Ishikawa (cell line): ENCODE measurements around the gene L3MBTL1.
A peak's percentile ranks its signal among the peaks of the same experiment; 100 is the strongest.

Source experiments
- CEBPB ChIP-seq: IDR thresholded peaks from 2 replicates; pipeline ENCODE4 v1.6.1; 2012
- CREB1 ChIP-seq: IDR thresholded peaks from 2 replicates; pipeline ENCODE4 v1.6.1; 2012; ENCODE audit warnings: low read depth
- EGR1 ChIP-seq: IDR thresholded peaks from 2 replicates; pipeline ENCODE4 v1.6.1; 2012
- EP300 ChIP-seq: IDR thresholded peaks from 2 replicates; pipeline ENCODE4 v1.6.1; 2012; ENCODE audit warnings: borderline replicate concordance
- FOXM1 ChIP-seq: IDR thresholded peaks from 2 replicates; pipeline ENCODE4 v1.6.1; 2012; ENCODE audit warnings: low read depth, borderline replicate concordance
- MAX ChIP-seq: IDR thresholded peaks from 2 replicates; pipeline ENCODE4 v1.6.1; 2012
- NFIC ChIP-seq: IDR thresholded peaks from 2 replicates; pipeline ENCODE4 v1.6.1; 2012
- RAD21 ChIP-seq: IDR thresholded peaks from 2 replicates; pipeline ENCODE4 v1.6.1; 2012; ENCODE audit warnings: low read depth
- TAF1 ChIP-seq: IDR thresholded peaks from 2 replicates; pipeline ENCODE4 v1.6.1; 2012; ENCODE audit warnings: low read depth, mild to moderate bottlenecking
- TCF12 ChIP-seq: IDR thresholded peaks from 2 replicates; pipeline ENCODE4 v1.6.1; 2012; ENCODE audit warnings: low read depth
- TEAD4 ChIP-seq: IDR thresholded peaks from 2 replicates; pipeline ENCODE4 v1.6.1; 2012
- USF1 ChIP-seq: IDR thresholded peaks from 2 replicates; pipeline ENCODE4 v1.6.1; 2012
- YY1 ChIP-seq: IDR thresholded peaks from 2 replicates; pipeline ENCODE4 v1.6.1; 2012; ENCODE audit warnings: low read depth
- ZBTB7A ChIP-seq: IDR thresholded peaks from 2 replicates; pipeline ENCODE4 v1.6.1; 2012; ENCODE audit warnings: low read depth
- TF ChIP-seq, protein P1 (sequence below): IDR thresholded peaks from 2 replicates; pipeline ENCODE4 v1.6.1; 2012; ENCODE audit warnings: low read depth, mild to moderate bottlenecking

The L3MBTL1 gene

GRCh38 chr20:43583133-43583864 lies 75.8 kb downstream of the L3MBTL1 start:
- TF ChIP-seq NFIC (no peak), USF1 (no peak), EGR1 (no peak), TAF1 (no peak), ZBTB7A (no peak), TEAD4 (no peak), RAD21 (no peak), YY1 (no peak), MAX (no peak), EP300 (no peak), CREB1 (no peak), CEBPB (no peak), TCF12 (no peak), FOXM1 (no peak)
- TF ChIP-seq, protein P1, sequence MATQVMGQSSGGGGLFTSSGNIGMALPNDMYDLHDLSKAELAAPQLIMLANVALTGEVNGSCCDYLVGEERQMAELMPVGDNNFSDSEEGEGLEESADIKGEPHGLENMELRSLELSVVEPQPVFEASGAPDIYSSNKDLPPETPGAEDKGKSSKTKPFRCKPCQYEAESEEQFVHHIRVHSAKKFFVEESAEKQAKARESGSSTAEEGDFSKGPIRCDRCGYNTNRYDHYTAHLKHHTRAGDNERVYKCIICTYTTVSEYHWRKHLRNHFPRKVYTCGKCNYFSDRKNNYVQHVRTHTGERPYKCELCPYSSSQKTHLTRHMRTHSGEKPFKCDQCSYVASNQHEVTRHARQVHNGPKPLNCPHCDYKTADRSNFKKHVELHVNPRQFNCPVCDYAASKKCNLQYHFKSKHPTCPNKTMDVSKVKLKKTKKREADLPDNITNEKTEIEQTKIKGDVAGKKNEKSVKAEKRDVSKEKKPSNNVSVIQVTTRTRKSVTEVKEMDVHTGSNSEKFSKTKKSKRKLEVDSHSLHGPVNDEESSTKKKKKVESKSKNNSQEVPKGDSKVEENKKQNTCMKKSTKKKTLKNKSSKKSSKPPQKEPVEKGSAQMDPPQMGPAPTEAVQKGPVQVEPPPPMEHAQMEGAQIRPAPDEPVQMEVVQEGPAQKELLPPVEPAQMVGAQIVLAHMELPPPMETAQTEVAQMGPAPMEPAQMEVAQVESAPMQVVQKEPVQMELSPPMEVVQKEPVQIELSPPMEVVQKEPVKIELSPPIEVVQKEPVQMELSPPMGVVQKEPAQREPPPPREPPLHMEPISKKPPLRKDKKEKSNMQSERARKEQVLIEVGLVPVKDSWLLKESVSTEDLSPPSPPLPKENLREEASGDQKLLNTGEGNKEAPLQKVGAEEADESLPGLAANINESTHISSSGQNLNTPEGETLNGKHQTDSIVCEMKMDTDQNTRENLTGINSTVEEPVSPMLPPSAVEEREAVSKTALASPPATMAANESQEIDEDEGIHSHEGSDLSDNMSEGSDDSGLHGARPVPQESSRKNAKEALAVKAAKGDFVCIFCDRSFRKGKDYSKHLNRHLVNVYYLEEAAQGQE: no peak

- peak; percentile 29; the same call in 1 of the 2 replicates for TF ChIP-seq NFIC
- no peak for TF ChIP-seq MAX
Observed at GRCh38 chr20:43583982-43584432, 76.5 kb downstream of the L3MBTL1 start.

- TF ChIP-seq USF1 (no peak), FOXM1 (no peak), MAX (no peak), TAF1 (no peak), TCF12 (no peak), NFIC (no peak), RAD21 (no peak), TEAD4 (no peak), YY1 (no peak), EGR1 (no peak), EP300 (no peak)
Observed at GRCh38 chr20:43584448-43585136, 77.1 kb downstream of the L3MBTL1 start.

- no peak for TF ChIP-seq TCF12
- no peak for TF ChIP-seq EGR1
- no peak for TF ChIP-seq FOXM1
Observed at GRCh38 chr20:43586641-43587040, 79.1 kb downstream of the L3MBTL1 start.

GRCh38 chr20:43590036-43590391 lies 82.5 kb downstream of the L3MBTL1 start:
- no peak for TF ChIP-seq CEBPB
- TF ChIP-seq TCF12: no peak
- TF ChIP-seq EGR1: no peak
- TF ChIP-seq FOXM1: no peak
- TF ChIP-seq USF1: no peak
- no peak for TF ChIP-seq EP300
- no peak for TF ChIP-seq CREB1
- TF ChIP-seq, protein P1: no peak
- TF ChIP-seq MAX: no peak
- no peak for TF ChIP-seq TEAD4
- TF ChIP-seq ZBTB7A: no peak
- TF ChIP-seq TAF1: no peak
- TF ChIP-seq RAD21: no peak
